ENCODE measurements around the gene DPP6. TPM values are rescaled to one million over a fixed set of nuclear protein-coding genes. Genes with fewer than 3 reads are reported as not detected.

DPP6 gene
- total and polyA plus RNA-seq, 7 donors, result 0.18 to 1.8 (median 0.57) TPM

DNA sequence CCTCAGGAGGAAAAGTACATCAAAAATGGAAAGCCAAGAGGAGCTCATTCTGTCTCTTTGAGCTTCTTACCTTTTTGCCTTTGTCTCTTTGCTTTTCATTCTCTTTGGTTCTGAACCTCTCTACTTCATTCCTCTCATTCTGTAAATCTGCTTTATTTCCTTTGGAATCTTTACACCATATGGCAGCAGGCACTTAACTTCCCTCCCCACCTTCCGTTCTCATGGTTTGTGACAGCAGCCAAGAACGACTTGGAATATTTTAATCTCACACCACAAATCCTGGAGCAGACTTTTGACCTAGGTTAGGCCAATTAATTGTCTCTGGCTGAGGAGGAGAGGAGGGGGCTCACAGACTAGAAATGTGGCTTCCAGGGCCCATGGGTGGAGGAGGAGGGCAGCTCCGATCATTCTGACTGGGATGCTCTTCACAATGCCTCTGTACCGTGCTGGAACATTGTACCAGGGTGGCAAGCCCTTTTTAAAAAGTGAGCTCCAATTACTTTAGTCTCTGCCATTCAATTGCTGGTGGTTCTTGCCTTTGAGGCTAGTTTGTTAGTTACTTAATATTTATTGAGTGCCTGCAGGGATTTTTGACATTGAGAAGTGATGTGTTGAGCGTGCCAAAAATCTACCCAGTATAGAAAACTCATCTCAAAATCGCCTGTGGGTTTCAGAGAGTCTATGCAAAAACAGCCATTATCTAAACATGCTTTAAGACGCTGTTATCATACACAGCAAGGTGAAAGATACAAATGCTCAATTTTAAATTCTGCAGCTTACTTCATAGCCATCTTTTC is 386.6 kb downstream of the DPP6 start:
- Histone ChIP-seq H3K27ac (peak overlapping the region; percentile 2), H3K9me3 (no peaks in the 10 kb centered on the region), H3K36me3 (ENCODE audit: insufficient read depth in 1 of 2, low read depth in 1 of 2) (no peaks in the 10 kb centered on the region), H3K4me3 (no peak overlapping the region), H3K4me1 (peaks cover 33% of the 10 kb centered on the region), H3K27me3 (ENCODE audit: insufficient read depth in 3 of 3, low read length in 2 of 3) (peaks cover 0 to 1% (median 0%) of the 10 kb centered on the region in 3 donors)
- ATAC-seq, result no peak
- 53 to 66% (median 54%) methylated on average over 7 of the region's 7 CpGs for WGBS, 3 donors
- intact Hi-C loops (cut with DNase I), result no loop called here
- no peak for DNase-seq
- TF ChIP-seq, protein P1, sequence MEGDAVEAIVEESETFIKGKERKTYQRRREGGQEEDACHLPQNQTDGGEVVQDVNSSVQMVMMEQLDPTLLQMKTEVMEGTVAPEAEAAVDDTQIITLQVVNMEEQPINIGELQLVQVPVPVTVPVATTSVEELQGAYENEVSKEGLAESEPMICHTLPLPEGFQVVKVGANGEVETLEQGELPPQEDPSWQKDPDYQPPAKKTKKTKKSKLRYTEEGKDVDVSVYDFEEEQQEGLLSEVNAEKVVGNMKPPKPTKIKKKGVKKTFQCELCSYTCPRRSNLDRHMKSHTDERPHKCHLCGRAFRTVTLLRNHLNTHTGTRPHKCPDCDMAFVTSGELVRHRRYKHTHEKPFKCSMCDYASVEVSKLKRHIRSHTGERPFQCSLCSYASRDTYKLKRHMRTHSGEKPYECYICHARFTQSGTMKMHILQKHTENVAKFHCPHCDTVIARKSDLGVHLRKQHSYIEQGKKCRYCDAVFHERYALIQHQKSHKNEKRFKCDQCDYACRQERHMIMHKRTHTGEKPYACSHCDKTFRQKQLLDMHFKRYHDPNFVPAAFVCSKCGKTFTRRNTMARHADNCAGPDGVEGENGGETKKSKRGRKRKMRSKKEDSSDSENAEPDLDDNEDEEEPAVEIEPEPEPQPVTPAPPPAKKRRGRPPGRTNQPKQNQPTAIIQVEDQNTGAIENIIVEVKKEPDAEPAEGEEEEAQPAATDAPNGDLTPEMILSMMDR (IDR thresholded peaks at IDR 0.05), result no peak

DNA sequence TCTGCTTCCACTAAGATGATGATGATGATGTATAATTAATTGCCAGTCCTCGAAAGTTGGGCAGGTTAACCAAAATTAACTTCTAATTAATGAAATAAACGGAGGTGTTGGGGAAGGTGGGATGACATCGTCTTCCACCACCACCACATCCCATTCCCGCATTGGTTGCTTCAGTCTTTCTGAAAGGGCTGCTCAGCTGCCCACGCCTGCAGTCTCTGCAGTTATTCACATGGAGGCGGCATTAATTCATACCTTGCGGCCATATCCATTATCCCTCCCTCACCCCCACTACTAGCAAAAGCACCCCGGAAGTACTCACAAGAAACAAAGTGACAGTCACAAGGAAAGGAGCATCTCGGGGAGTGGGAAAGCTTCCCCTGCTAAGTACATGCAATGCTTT is 387.9 kb downstream of the DPP6 start:
- peaks cover 0 to 1% (median 0%) of the 10 kb centered on the region in 3 donors for H3K27me3 ChIP-seq (ENCODE audit: insufficient read depth in 3 of 3, low read length in 2 of 3)
- TF ChIP-seq, protein P1 (IDR thresholded peaks at IDR 0.05), result no peak
- 90 to 91% (median 91%) methylated on average over 9 of the region's 9 CpGs for WGBS, 3 donors
- H3K4me3 ChIP-seq, result no peak overlapping the region
- no peaks in the 10 kb centered on the region for H3K9me3 ChIP-seq
- H3K4me1 ChIP-seq, result peaks cover 33% of the 10 kb centered on the region
- intact Hi-C loops (cut with DNase I), result no loop called here
- no peaks in the 10 kb centered on the region for H3K36me3 ChIP-seq (ENCODE audit: insufficient read depth in 1 of 2, low read depth in 1 of 2)
- H3K27ac ChIP-seq, result peak overlapping the region; percentile 88
- DNase-seq (no peak), ATAC-seq (no peak)

DNA sequence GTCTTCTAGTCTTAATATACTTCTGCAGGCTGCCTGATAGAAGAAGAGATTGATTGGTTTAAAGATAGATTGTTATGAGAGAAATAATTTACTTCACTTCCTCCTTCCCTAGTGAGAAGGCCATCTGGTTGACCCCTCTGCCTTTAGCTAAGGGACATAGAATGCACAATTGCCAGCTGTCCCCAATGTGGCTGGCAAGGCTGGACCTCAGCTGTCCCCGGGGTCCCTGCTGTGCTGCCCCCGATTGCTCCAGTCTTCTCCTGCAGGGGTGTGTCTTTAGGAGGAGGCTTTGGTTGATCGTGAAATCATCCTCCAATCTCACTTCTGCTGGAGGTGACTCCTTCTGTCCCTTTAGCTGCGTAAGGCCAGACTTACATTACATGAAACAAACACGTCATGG is 388.5 kb downstream of the DPP6 start:
- TF ChIP-seq, protein P1 (IDR thresholded peaks at IDR 0.05), result no peak
- WGBS, 3 donors, result 47 to 74% (median 53%) methylated on average over 5 of the region's 5 CpGs

DNA sequence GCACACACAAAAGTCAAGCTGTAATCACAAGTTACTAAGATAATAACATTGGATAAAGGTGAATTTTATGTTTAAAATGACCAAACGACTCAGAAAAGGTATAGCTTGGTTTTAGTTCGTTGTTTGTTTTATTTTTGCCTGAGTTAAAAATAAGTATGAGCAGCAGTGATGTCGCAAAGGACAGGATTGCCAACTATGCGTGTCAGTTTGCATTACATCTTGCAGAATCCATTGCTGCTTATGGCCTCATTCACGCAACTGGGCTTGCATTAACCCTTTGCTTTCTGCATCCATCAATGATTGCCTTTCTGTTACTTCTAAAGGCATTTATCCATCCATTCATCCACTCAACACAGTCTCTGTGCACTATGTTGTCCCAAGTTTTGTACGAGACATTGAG is 389.6 kb downstream of the DPP6 start:
- ATAC-seq (peak; percentile 80 to 90 (median 83)), DNase-seq (no peak)
- no peaks in the 10 kb centered on the region for H3K9me3 ChIP-seq
- no peaks in the 10 kb centered on the region for H3K36me3 ChIP-seq (ENCODE audit: insufficient read depth in 1 of 2, low read depth in 1 of 2)
- H3K27me3 ChIP-seq (ENCODE audit: insufficient read depth in 3 of 3, low read length in 2 of 3), result no peaks in the 10 kb centered on the region
- H3K27ac ChIP-seq, result peak overlapping the region; percentile 88
- WGBS, 3 donors, result 32 to 40% (median 35%) methylated on average over 6 of the region's 6 CpGs
- TF ChIP-seq, protein P1 (IDR thresholded peaks at IDR 0.05), result no peak
- intact Hi-C loops (cut with DNase I), result loop anchor here in 1 of 2 donors (1.0 kb wide), 1 partner anchor 10 kb away; no protein-coding TSS in a partner anchor
- peaks cover 31% of the 10 kb centered on the region for H3K4me1 ChIP-seq
- H3K4me3 ChIP-seq, result no peak overlapping the region

More for the DNA sequence above, 388.5 kb downstream of the DPP6 start:
- peak overlapping the region; percentile 88 for H3K27ac ChIP-seq
- ATAC-seq (peak; percentile 19 to 35 (median 34)), DNase-seq (no peak)
- H3K9me3 ChIP-seq, result no peaks in the 10 kb centered on the region
- peaks cover 33% of the 10 kb centered on the region for H3K4me1 ChIP-seq
- no peaks in the 10 kb centered on the region for H3K36me3 ChIP-seq (ENCODE audit: insufficient read depth in 1 of 2, low read depth in 1 of 2)
- intact Hi-C loops (cut with DNase I), result no loop called here
- peaks cover 0 to 1% (median 0%) of the 10 kb centered on the region in 3 donors for H3K27me3 ChIP-seq (ENCODE audit: insufficient read depth in 3 of 3, low read length in 2 of 3)
- no peak overlapping the region for H3K4me3 ChIP-seq
